Renal cortical epithelial cell (primary cell): ENCODE data around the gene SWSAP1. TPM values are rescaled to one million over a fixed set of nuclear protein-coding genes. Genes with fewer than 3 reads are reported as not detected.
A peak's percentile ranks its signal among the peaks of the same experiment; 100 is the strongest.
"Not testable (repeated sequence)": the region's sequence is repeated elsewhere in the genome, so short reads cannot be mapped to it uniquely, and the experiment has no call there.

Experiments
- DNase-seq: peaks from one replicate; pipeline ENCODE4 v3.0.0-alpha.2; 2011; ENCODE audit warnings: low read depth
- total RNA-seq: library from RNA; depleted of rRNA; stranded (reverse); fragments of >200 nt; gene quantifications from 2 replicates; pipeline ENCODE4 v1.2.3, GENCODE V29; 2014

SWSAP1 gene
- total RNA-seq: 0.70 and 1.0 TPM in 2 replicates

DNA sequence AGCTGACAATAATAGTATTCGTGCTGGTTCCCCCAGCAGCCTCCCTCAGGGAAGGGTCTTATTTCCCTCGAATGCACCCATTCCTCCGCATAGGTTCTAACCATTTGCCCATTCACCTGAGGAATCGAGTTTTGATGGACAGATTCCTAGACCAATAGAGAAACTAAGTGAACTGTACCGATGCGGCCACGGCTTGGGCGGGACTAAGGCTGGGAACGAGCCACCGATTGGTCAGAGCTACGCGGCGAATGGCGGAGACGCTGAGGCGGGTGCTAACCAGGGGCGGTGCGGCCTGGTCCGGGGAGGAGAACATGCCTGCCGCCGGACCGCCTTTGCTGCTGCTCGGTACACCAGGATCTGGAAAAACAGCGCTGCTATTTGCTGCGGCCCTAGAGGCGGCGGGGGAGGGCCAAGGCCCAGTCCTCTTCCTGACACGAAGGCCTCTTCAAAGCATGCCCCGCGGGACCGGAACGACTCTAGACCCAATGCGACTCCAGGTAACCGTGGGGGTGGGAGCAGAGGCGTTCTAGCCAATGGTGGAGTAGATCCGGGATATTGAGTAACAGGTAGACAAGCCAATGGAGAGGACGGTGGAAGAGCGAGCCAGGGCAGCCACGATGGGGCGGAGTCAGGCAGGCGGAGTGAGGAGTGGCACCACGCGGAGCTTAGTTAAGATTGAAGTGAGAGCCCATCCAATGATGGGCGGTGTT is at the start of gene SWSAP1:
SWSAP1 (plus strand) TSS at position 234 of the 710 bp plus-strand sequence; CDS start at position 249, 15 bp downstream.
- DNase-seq: peak; percentile 99

- no peak for DNase-seq
Measured at GRCh38 chr19:11324748-11325389, 49.6 kb upstream of the SWSAP1 start.

DNA sequence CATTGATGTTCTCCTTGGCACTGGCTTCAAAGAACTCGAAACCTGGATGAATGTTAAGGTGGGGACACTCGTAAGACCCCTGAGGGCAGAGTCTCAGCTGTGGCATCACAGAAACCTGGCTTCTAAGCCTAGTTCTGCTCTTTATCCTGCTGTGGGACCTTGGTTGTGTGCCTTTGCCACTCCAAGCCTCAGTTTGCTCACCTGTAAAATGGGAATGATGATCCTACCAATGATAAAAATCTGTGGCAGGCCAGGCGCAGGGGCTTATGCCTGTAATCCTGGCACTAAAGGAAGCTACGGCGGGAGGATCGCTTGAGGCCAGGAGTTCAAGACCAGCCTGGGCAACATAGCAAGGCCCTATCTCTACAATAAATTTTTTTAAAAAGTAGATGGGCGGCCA is 48.9 kb upstream of the SWSAP1 start:
- DNase-seq: no peak

DNA sequence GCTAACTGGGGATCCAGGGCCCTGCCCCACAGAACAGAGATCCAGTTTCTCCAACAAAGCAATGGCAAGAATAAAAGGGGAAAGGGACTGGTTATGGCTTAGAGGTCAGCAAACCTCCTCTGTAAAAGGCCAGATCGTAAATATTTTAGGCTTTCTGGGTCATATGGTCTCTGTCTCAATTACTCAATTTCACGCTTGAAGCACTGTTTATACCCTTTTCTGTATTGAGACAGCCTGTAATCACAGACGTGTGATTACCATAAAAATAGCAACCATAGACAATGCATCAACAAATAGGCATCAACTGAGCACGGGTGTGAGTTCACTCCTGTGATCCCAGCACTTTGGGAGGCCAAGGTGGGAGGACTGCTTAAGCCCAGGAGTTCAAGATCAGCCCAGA is 44.3 kb upstream of the SWSAP1 start:
- no peak for DNase-seq

DNA sequence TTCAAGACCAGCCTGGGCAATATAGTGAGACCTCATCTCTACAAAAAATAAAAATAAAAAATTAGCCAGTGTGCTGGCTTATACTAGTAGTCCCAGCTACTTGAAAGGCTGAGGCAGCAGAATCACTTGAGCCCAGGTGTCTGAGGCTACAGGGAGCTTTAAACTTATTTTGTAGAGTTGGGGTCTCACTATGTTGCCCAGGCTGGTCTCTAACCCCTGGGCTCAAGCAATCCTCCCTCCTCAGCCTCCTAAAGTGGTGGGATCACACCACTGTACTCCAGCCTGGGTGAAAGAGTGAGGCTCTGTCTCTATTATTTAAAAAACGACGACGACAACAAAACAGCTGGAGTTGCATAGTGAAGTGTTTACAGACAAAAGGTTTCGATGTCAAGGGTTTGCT is 43.0 kb upstream of the SWSAP1 start:
- no peak for DNase-seq

GRCh38 chr19:11332822-11333221 is 41.6 kb upstream of the SWSAP1 start:
- no peak for DNase-seq

DNA sequence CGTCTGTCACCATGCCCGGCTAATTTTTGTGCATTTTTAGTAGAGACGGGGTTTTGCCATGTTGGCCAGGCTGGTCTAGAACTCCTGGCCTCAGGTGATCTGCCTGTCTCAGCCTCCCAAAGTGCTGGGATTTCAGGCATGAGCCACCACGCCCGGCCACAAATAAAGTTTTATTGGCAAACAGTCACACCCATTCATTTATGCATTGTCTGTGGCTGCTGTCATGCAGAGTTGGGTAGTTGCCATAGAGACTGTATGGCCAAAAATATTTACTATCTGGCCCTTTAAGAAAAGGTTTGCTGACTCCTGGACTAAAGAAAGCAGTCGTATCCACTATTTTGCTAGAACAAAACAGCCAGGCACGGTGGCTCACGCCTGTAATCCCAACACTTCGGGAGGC is 40.6 kb upstream of the SWSAP1 start:
- DNase-seq: peak; percentile 62

DNA sequence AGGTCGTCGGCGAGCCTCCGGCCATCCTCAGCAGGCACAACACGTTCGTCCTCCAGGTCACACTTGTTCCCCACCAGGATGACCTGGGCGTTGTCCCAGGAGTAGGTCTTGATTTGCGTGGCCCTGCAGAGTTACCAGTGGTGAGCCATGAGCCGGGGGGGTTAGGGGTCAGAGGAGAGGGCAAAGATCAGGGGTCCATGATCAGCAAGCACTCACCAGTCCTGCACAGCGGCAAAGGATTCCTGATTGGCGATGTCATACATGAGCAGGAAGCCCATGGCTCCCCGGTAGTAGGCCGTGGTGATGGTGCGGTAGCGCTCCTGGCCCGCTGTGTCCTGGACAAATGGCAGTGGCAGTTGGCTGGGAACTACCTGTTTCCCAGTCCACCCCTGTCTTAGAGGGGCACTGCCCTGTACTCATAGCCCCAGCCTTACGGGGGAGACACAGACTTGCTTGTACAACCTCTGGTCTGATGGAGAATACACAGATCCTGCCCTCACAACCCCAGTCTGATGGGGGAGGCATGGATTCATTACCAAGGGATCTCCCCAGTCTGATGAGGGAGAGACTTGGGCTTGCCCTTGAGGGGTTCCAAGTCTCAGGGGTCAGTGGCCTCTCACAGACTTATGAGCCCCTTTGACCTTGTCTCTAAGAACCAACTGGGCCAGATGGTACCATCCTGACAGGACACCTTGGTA is 38.9 kb upstream of the SWSAP1 start:
- no peak for DNase-seq

- DNase-seq: no peak
Measured at GRCh38 chr19:11337080-11337479, 37.4 kb upstream of the SWSAP1 start.

GRCh38 chr19:11338121-11338520 is 36.3 kb upstream of the SWSAP1 start:
- no peak for DNase-seq

- DNase-seq: peak; percentile 49
Measured at GRCh38 chr19:11338569-11339253, 35.8 kb upstream of the SWSAP1 start.

DNA sequence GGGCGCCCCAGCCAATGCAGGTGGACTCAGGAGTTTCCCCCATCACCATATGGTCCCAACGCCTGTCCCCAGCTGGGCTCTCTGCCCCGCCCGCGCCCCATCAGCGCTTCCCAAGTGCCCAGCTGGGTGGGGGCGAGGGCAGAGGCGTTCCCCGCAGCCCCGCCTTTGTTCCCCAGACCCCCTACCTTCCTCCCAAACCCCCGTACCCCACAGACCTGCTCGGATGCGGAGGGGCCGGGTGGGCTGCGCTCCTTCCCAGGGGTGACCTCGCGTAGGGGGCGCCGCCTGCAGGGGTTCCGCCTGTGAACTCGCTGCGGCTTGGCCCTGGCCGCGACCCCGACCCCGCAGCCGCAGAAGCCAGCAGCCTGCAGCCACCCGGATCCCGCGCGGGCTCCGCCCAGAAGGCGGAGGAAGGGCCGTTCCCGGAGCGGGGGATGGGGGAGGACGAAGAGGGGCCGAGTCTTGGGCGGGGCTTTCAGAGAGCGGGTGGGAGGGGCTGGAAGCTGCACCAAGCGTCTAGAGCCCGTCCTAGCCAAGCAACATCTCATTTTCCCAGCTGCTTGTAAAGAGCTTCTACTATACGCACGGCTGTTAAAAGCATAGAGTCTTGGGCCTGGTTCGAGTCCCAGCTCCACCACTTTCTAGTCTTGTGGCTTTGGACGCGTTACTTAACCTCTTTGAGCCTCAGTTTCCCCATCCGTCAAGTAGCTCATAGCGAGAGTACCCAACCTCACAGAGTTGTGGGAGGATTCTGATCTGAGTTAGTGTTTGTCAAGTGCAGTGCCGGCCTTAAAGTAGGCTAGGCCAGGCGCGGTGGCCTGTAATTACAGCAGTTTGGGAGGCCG is 35.0 kb upstream of the SWSAP1 start, which contains the start of gene RAB3D:
RAB3D (minus strand) TSS at position 404 of the 845 bp plus-strand sequence. CDS start 2,258 bp downstream, outside the sequence.
- DNase-seq: peak; percentile 80

DNA sequence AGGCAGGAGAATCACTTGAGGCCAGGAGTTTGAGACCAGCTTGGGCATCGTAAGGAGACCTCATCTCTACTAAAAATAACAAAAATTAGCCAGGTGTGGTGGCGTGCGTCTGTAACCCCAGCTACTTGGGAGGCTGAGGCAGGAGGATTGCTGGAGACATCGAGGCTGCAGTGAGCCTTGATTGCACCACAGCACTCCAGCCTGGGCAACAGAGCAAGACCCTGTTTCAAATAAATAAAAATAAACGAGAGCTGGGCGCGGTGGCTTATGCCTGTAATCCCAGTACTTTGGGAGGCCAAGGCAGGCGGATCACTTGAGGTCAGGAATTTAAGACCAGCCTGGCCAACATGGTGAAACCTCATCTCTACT is 34.4 kb upstream of the SWSAP1 start:
- DNase-seq: not testable (repeated sequence)

GRCh38 chr19:11342429-11342828 is 32.0 kb upstream of the SWSAP1 start:
- DNase-seq: no peak

DNA sequence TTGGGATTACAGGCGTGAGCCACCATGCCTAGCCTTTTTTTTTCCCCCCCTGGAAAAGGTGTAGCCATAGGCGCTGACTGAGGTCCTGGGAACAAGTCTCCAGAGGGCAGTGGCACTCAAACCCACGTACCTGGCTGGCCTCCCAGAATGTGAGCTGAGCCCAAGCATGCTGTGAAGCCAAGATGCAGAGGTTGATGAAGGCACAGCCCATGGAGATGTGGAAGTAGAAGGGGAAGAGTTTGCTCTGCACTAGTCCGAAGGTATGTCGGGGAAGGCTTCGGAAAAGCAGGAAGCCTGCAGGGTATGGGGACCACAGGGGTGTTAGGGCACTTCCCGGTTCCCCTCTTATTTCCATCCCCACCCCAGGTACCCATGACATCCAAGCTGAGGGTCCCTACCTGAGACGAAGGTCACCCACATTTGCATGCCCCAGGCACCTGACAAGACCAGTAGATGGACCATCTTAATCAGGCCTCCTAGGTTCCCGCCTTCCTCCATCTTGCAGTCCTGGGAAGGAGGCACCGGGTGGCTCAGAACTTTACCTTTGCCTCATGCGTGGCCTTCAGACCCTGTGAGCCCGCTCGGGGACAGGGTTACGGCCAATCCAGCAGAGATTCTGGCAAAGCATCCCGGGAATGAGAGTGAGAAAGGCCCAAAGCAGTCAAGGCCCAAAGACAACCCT is 29.2 kb upstream of the SWSAP1 start:
- peak; percentile 61 for DNase-seq

DNA sequence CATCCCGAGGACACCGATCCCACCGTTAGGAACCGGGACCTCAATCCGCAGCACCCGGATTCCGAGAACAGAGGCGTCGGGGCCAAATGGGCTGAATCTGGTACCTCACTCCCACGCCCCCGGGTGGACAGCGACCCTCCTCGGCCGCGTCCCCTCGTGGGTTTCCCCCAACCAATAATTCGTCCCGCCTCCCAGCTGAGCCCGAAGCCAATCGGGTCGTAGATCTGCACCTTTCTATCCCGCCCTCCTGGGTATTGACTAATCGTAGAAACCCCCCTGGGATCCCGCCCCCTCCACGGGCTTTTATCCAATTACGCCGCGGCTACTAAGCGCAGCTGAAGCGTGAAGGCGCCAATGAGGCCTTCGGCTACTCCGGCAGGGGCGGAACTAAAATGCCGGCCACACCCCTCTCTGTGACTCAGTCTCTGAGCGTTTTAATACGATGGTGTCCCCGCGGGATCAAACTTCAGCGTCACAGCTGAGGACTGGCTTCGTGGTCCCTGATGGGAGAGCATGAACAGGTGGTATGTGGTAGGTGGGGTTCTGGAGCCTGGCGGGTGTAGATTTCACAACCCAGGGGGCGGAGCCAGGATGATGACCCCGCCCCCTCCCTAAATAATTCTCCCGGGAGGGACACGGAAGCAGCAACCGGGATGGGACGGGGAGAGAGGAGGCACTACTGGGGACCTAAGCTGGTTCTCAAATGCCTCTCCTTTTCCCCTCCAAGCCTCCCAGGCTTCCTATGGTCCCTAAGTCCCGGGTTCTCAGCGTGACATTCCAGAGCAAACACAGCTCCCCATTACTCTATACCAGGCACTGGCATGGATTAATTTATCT is 28.1 kb upstream of the SWSAP1 start, which contains the start of the genes CCDC159 and TMEM205:
CCDC159 (plus strand) TSS at position 416 of the 837 bp plus-strand sequence; CDS start at position 504, 88 bp downstream.
TMEM205 (minus strand) TSS at position 165 of the 837 bp plus-strand sequence. CDS start 649 bp downstream, outside the sequence.
- DNase-seq: peak; percentile 99

- DNase-seq: no peak
Measured at GRCh38 chr19:11347546-11348039, 26.9 kb upstream of the SWSAP1 start.

DNA sequence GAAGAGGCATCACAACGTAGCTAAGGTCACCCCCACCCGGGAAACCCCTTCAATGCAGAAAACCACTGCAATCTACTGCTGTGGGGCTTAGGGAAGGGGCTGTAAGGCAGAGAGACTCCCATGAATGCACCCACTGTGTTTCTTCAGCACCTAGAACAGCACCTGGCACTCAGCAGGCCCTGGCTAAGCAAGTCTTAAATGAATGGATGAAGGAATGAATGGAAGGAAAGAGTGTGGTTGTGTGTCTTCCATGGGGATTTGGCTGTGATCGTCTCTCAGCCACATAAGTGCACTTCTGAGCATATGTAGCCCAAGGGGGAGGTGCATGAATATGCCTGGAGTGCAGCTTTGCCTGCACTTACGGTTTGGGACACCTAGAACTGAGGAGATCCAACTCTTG is 25.3 kb upstream of the SWSAP1 start:
- DNase-seq: no peak

- not testable (repeated sequence) for DNase-seq
Measured at GRCh38 chr19:11354102-11354501, 20.4 kb upstream of the SWSAP1 start.
